Stimulated activated CD4-positive, alpha-beta T cell treated with anti-CD3 and anti-CD28 coated beads, TNF-alpha, amount 100 ng/mL, for 4 hours (primary cell): ENCODE data around the gene CDK10.

Experiments
- DNase-seq, 3 experiments: peaks; one replicate each; pipeline ENCODE4 v3.0.0-alpha.2; 2020; ENCODE audit warnings: low read depth in 3 of 3

The CDK10 gene

DNA sequence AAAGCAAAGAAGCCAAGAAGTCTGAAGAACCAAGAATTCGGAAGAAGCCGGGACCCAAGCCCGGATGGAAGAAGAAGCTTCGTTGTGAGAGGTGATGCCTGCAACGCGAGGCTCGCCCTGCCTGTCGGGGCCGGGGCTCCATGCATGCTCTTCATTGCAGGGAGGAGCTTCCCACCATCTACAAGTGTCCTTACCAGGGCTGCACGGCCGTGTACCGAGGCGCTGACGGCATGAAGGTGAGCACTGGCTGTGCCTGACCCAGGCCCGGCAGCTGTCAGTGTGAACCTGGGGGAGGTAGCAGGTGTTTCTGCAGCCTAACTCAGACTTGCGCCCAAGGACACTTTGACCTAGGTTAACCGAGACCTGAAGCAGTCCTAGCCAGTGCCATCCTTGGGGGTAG, 46.8 kb downstream of the CDK10 start:
- no peak for DNase-seq

GRCh38 chr16:89733792-89734191, 47.3 kb downstream of the CDK10 start:
- no peak for DNase-seq

DNA sequence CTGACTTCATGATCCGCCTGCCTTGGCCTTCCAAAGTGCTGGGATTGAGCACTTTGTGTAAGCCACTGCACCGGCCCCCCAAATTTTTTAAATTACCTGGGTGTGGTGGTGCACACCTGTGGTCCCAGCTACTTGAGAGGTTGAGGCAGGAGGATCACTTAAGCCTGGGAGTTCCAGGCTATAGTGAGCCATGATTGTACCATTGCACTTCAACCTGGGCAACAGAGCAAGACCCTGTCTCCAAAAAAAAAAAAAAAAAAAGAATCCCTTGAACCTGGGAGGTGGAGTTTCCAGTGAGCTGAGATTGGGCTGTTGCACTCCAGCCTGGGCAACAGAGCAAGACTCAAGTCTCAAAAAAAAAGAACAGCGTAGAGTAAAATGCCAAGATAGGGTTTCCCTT, 50.1 kb downstream of the CDK10 start:
- DNase-seq: no peak

GRCh38 chr16:89737341-89738071, 51.0 kb downstream of the CDK10 start:
- DNase-seq: no peak

- DNase-seq: no peak
Measured at GRCh38 chr16:89738072-89738377, 51.5 kb downstream of the CDK10 start.

DNA sequence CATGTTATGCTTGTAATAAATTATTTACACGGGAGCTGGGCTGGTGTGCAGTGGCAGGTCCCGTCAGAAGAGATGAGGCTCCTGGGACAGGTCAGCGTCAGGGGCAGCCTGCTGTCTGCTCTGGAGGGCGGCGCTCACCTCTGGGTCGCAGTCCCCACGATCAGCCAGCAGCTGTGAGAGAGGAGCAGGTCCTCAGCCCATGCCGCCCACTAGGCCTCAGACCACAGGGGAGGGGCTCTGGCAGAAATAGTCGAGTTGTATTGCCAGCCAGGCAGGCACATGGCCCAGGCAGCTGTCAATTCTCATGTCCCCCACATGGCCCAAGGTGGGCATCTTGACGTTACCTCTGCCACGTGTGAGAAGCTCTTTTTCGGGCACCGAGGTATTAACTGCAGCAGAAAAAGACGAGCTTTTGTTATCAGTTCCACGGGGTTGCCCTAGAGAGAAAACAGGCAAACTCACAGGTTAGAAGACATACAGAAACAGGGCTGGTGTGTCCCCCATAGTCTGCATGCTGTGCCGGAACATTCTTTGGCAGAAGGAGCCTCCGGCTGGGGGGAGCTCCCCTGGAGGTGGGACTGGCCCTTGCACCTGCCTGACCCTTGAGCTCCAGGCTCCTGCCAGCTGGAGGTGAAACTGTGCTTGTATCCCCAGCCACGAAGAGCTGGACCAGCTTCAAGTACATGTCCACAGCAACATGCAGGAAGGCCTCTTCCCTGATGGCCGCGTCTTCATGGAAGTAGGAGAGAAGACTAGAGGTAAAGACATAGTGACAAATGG, 52.2 kb downstream of the CDK10 start:
- no peak for DNase-seq

DNA sequence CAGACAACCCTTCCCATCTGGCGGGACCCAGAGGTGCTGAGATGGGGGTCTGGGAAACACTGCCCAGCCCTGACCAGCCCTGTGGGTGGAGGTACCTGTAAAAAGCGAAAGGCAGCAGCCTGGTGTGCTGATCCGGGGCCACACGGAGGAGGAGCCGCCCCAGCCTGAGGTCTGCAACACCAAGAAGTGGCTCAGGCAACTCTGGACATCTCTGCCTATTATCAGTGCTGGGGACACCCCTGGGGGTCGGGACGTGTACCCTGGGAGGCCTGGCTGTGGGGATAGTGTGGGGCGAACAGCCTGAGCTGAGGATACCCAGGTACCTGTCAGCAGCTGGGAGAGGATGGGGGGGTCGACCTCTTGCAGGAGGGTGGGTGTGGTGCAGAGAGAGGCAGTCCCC, 52.9 kb downstream of the CDK10 start:
- DNase-seq: no peak

DNA sequence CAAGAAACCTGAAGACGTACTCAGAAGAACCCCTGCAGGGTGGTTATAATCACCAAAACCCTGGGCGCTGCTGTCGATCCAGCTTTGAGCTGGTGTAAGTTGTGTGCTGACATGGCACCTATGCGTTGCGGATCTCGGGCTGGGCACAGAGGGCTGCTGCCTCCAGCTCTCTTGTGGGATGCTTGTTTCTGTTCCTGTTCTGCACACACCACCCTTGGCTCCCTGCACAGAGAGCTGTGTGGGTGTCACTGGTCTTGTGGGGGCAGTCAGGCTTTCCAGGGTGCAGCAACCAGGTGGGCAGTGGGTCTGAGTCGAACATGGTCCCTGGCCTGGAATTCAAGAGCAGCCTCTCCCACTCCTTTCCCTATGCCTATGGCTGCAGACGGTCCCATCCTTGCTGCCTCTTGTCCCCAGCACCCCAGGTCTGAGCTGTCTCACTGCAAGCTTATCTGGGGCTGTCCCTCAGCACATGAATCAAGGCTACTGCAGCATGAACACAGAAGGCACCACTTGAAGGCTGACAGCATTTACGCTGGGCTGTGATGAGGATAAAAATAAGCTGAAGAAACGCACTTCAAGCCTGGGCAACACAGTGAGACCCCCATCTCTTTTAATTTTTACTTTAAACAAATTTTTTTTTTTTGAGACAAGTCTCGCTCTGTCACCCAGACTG, 55.0 kb downstream of the CDK10 start:
- no peak for DNase-seq

DNA sequence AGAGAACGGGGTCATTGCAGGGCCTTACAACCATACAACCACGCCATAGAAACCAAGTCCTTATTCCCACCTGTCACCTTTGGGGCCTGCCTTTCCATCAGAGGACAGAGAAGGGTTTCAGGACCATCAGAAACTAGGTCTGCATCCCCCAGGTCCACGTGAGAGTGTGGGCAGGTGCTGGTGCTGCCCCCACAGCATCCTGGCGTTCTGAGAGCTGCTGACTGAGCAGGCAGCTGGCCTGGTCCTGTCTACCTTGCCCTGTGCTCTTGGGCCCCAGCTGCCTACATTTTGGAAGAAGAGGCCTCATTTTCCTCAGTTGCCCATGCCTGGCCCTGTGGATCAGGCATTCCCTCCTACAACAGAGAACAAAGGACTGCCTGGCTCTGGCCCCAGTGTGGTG, 56.5 kb downstream of the CDK10 start:
- DNase-seq: no peak

- no peak for DNase-seq
Measured at GRCh38 chr16:89744813-89745212, 58.3 kb downstream of the CDK10 start.
